Measurements from ENCODE around the gene FOSL2.

DNA sequence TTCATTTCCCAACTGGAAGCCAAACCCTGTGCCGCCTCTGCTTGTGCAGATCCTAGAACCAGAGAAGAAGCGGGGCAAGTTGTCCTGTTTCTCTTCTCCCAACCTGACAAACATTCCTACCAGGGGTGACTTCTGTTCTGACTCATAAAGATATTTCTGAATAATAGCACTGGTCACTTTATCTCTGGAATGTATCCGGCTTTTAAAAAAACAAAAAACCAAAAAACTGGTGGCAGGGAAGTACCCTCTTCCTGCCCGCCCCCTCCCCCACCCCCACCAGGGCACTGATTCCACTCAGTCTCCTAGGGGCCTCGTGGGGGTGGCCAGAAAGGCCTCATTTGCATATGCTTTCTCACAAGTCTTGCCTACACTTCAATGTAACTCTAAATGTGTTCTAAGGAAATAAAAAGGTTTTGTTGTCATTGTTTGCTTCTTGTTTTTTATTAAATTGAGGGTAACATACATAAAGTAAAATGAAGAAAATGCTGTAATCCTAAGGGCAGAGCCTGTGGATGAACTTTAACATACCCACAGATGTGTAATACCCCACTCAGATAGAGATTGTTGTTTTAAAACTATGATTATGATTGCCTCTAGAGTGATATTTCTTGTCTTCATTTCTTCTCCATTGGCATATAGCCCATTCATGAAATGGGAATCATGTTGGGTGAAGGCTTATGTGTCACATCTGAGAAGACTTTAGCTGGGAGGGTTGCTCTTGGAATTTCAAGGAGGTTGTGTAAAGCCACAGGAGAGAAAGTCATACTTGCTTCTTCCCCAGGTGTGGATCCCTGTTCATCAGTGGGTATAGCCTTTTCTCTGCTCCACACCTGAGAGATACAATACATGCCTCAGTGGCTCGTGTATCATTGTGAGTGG, 5.3 kb upstream of the FOSL2 start:
- TF ChIP-seq CTCF (conservative IDR thresholded peaks at IDR 0.05) (no peak), ZFX (IDR thresholded peaks at IDR 0.05) (no peak)

All from C4-2B (cell line).